WERI-Rb-1 (cell line): Measurements from ENCODE around the gene DSC2.
"Not testable (repeated sequence)": the region's sequence is repeated elsewhere in the genome, so short reads cannot be mapped to it uniquely, and the experiment has no call there.

Source experiments
- DNase-seq: peaks from one replicate; pipeline ENCODE4 v3.0.0-alpha.2; 2020
- H3K27ac ChIP-seq: fragments of 250-450 bp; sonication (Bioruptor Pico); 2 replicates; pipeline ENCODE4 v1.5.1; 2020; ENCODE audit warnings: mild to moderate bottlenecking, moderate library complexity
- H3K27me3 ChIP-seq: fragments of 250-450 bp; sonication (Bioruptor Pico); 2 replicates; pipeline ENCODE4 v1.5.1; 2021; ENCODE audit warnings: mild to moderate bottlenecking, low read depth, moderate library complexity; ENCODE audit not compliant: insufficient read depth, severe bottlenecking
- H3K36me3 ChIP-seq: fragments of 250-450 bp; sonication (Bioruptor Pico); 2 replicates; pipeline ENCODE4 v1.5.1; 2020; ENCODE audit warnings: mild to moderate bottlenecking, moderate library complexity
- H3K4me3 ChIP-seq: 2 replicates; pipeline ENCODE4 v1.5.1; 2011; ENCODE audit warnings: low read depth, mild to moderate bottlenecking, control low read depth, low read length
- H3K9me3 ChIP-seq: fragments of 250-450 bp; sonication (Bioruptor Pico); 2 replicates; pipeline ENCODE4 v1.5.1; 2021; ENCODE audit warnings: mild to moderate bottlenecking, moderate library complexity; ENCODE audit not compliant: severe bottlenecking
- CTCF ChIP-seq: IDR thresholded peaks from 2 replicates; pipeline ENCODE4 v1.5.1; 2011; ENCODE audit warnings: low read depth, mild to moderate bottlenecking, control low read depth, inconsistent platforms, low read length

DSC2 gene

GRCh38 chr18:31042084-31042405 lies 60.2 kb downstream of the DSC2 start:
- peak; percentile 8 for DNase-seq
- H3K27ac ChIP-seq: no peak overlapping the region
- peak overlapping the region; percentile 57 for H3K4me3 ChIP-seq
- no peaks in the 10 kb centered on the region for H3K27me3 ChIP-seq
- no peaks in the 10 kb centered on the region for H3K9me3 ChIP-seq
- H3K36me3 ChIP-seq: no peaks in the 10 kb centered on the region
- no peak for TF ChIP-seq CTCF

GRCh38 chr18:31041271-31042083 lies 60.7 kb downstream of the DSC2 start:
- Histone ChIP-seq H3K36me3 (no peaks in the 10 kb centered on the region), H3K27me3 (no peaks in the 10 kb centered on the region), H3K9me3 (no peaks in the 10 kb centered on the region), H3K4me3 (no peak overlapping the region), H3K27ac (no peak overlapping the region)
- DNase-seq: no peak
- no peak for TF ChIP-seq CTCF

- H3K27me3 ChIP-seq: no peaks in the 10 kb centered on the region
- H3K27ac ChIP-seq: no peak overlapping the region
- no peak for TF ChIP-seq CTCF
- DNase-seq: no peak
- no peaks in the 10 kb centered on the region for H3K36me3 ChIP-seq
- no peaks in the 10 kb centered on the region for H3K9me3 ChIP-seq
- H3K4me3 ChIP-seq: no peak overlapping the region
These were observed 61.4 kb downstream of the DSC2 start for GRCh38 chr18:31040686-31041270.

- Histone ChIP-seq H3K4me3 (no peak overlapping the region), H3K27me3 (no peaks in the 10 kb centered on the region), H3K27ac (no peak overlapping the region), H3K36me3 (no peaks in the 10 kb centered on the region), H3K9me3 (no peaks in the 10 kb centered on the region)
- no peak for TF ChIP-seq CTCF
- no peak for DNase-seq
These were observed 62.8 kb downstream of the DSC2 start for GRCh38 chr18:31039426-31039825.

- not testable (repeated sequence) for DNase-seq, H3K4me3 ChIP-seq, H3K9me3 ChIP-seq, H3K27me3 ChIP-seq, H3K27ac ChIP-seq, H3K36me3 ChIP-seq
These were observed 64.5 kb downstream of the DSC2 start for GRCh38 chr18:31037686-31038085.

- Histone ChIP-seq H3K9me3 (no peaks in the 10 kb centered on the region), H3K36me3 (no peaks in the 10 kb centered on the region), H3K27ac (no peak overlapping the region), H3K27me3 (no peaks in the 10 kb centered on the region), H3K4me3 (no peak overlapping the region)
- TF ChIP-seq CTCF: no peak
- no peak for DNase-seq
These were observed 67.7 kb downstream of the DSC2 start for GRCh38 chr18:31034541-31034940.
